H9 (cell line): ENCODE data around the gene MS4A18. TPM values are rescaled to one million over a fixed set of nuclear protein-coding genes. Genes with fewer than 3 reads are reported as not detected.

Experiments
- DNase-seq: peaks from one replicate; pipeline ENCODE4 v3.0.0-alpha.2; 2017
- H2AFZ ChIP-seq: one replicate; pipeline ENCODE4 v1.6.1; 2013; ENCODE audit warnings: mild to moderate bottlenecking, low read length, control low read depth, moderate library complexity
- H2AK5ac ChIP-seq: 2 replicates; pipeline ENCODE4 v1.6.1; 2013; ENCODE audit warnings: low read length, control low read depth, mixed read lengths; ENCODE audit not compliant: insufficient read length
- H2BK120ac ChIP-seq: one replicate; pipeline ENCODE4 v1.6.1; 2013; ENCODE audit warnings: low read depth, mild to moderate bottlenecking, low read length, control low read depth, inconsistent platforms; ENCODE audit not compliant: poor library complexity, severe bottlenecking
- H2BK12ac ChIP-seq: 2 replicates; pipeline ENCODE4 v1.6.1; 2013; ENCODE audit warnings: low read length, control low read depth, mixed read lengths, low read depth; ENCODE audit not compliant: insufficient read length
- H2BK15ac ChIP-seq: 2 replicates; pipeline ENCODE4 v1.6.1; 2013; ENCODE audit warnings: low read depth, low read length, control low read depth
- H2BK20ac ChIP-seq: one replicate; pipeline ENCODE4 v1.6.1; 2013; ENCODE audit warnings: low read depth, mild to moderate bottlenecking, low read length, control low read depth, inconsistent platforms; ENCODE audit not compliant: poor library complexity, severe bottlenecking
- H2BK5ac ChIP-seq: 2 replicates; pipeline ENCODE4 v1.6.1; 2013; ENCODE audit warnings: low read length, control low read depth, mixed read lengths; ENCODE audit not compliant: insufficient read length
- H3K14ac ChIP-seq: 2 replicates; pipeline ENCODE4 v1.6.1; 2013; ENCODE audit warnings: low read length, control low read depth; ENCODE audit not compliant: insufficient read depth
- H3K18ac ChIP-seq: 2 replicates; pipeline ENCODE4 v1.6.1; 2013; ENCODE audit warnings: low read depth, mild to moderate bottlenecking, mixed read lengths, low read length, control low read depth; ENCODE audit not compliant: insufficient read length
- H3K23ac ChIP-seq: 2 replicates; pipeline ENCODE4 v1.6.1; 2013; ENCODE audit warnings: low read length, control low read depth, mixed read lengths, low read depth; ENCODE audit not compliant: insufficient read length
- H3K23me2 ChIP-seq: 2 replicates; pipeline ENCODE4 v1.6.1; 2013; ENCODE audit warnings: low read depth, mild to moderate bottlenecking, mixed read lengths, low read length, control low read depth; ENCODE audit not compliant: insufficient read length, poor library complexity, severe bottlenecking
- H3K27ac ChIP-seq: 2 replicates; pipeline ENCODE4 v1.5.1; 2013; ENCODE audit warnings: low read length, control low read depth, mixed read lengths, low read depth; ENCODE audit not compliant: insufficient read length
- H3K27me3 ChIP-seq: 2 replicates; pipeline ENCODE4 v1.6.1; 2013; ENCODE audit warnings: low read length, control low read depth, inconsistent platforms; ENCODE audit not compliant: insufficient read depth
- H3K4ac ChIP-seq: 2 replicates; pipeline ENCODE4 v1.6.1; 2013; ENCODE audit warnings: low read depth, mild to moderate bottlenecking, control low read depth, inconsistent platforms, low read length, moderate library complexity
- H3K4me1 ChIP-seq: 2 replicates; pipeline ENCODE4 v1.6.1; 2013; ENCODE audit warnings: low read length, control low read depth, inconsistent platforms; ENCODE audit not compliant: insufficient read depth
- H3K4me2 ChIP-seq: 2 replicates; pipeline ENCODE4 v1.6.1; 2013; ENCODE audit warnings: low read length, control low read depth, mixed read lengths; ENCODE audit not compliant: insufficient read length, insufficient read depth
- H3K56ac ChIP-seq: 2 replicates; pipeline ENCODE4 v1.6.1; 2013; ENCODE audit warnings: low read depth, mild to moderate bottlenecking, mixed read lengths, low read length, control low read depth; ENCODE audit not compliant: insufficient read length
- H3K79me1 ChIP-seq: 2 replicates; pipeline ENCODE4 v1.6.1; 2013; ENCODE audit warnings: low read depth, mild to moderate bottlenecking, moderate library complexity, low read length, control low read depth, inconsistent platforms; ENCODE audit not compliant: insufficient read depth, poor library complexity, severe bottlenecking
- H3K79me2 ChIP-seq: 2 replicates; pipeline ENCODE4 v1.6.1; 2013; ENCODE audit warnings: low read length, control low read depth, inconsistent platforms; ENCODE audit not compliant: insufficient read depth
- H3K9ac ChIP-seq: 2 replicates; pipeline ENCODE4 v1.6.1; 2013; ENCODE audit warnings: low read length, control low read depth, mixed read lengths; ENCODE audit not compliant: insufficient read length; ENCODE audit errors: extremely low read depth
- H3K9me3 ChIP-seq: one replicate; pipeline ENCODE4 v1.6.1; 2013; ENCODE audit warnings: low read depth, low read length, inconsistent platforms; ENCODE audit not compliant: control insufficient read depth
- H3T11ph ChIP-seq: one replicate; pipeline ENCODE4 v1.6.1; 2013; ENCODE audit warnings: mild to moderate bottlenecking, low read length, control low read depth, inconsistent platforms
- H4K20me1 ChIP-seq: one replicate; pipeline ENCODE4 v1.6.1; 2013; ENCODE audit not compliant: control insufficient read depth, insufficient read length, insufficient read depth
- H4K5ac ChIP-seq: 2 replicates; pipeline ENCODE4 v1.6.1; 2013; ENCODE audit warnings: low read depth, mild to moderate bottlenecking, mixed read lengths, low read length, control low read depth; ENCODE audit not compliant: insufficient read length
- H4K8ac ChIP-seq: replicated peaks from 2 replicates; pipeline ENCODE4 v1.6.1; 2013; ENCODE audit warnings: low read length, control low read depth, mixed read lengths, low read depth; ENCODE audit not compliant: insufficient read length
- H4K91ac ChIP-seq: 2 replicates; pipeline ENCODE4 v1.6.1; 2013; ENCODE audit warnings: low read depth, mild to moderate bottlenecking, moderate library complexity, mixed read lengths, low read length, control low read depth; ENCODE audit not compliant: insufficient read length
- H3K27ac Mint-ChIP-seq, 3 experiments: 2 replicates in 2 of 3; 3 replicates in 1 of 3; pipeline ENCODE4 v1.8.0; 2020 to 2021; ENCODE audit warnings: mixed read lengths in 3 of 3, mild to moderate bottlenecking in 1 of 3, moderate library complexity in 1 of 3
- H3K27me3 Mint-ChIP-seq: 2 replicates; pipeline ENCODE4 v1.8.0; 2021; ENCODE audit warnings: low read depth, mild to moderate bottlenecking, moderate library complexity, mixed read lengths
- H3K36me3 Mint-ChIP-seq, 3 experiments: 2 replicates in 2 of 3; 3 replicates in 1 of 3; pipeline ENCODE4 v1.8.0; 2020 to 2021; ENCODE audit warnings: low read depth in 3 of 3, mixed read lengths in 3 of 3; ENCODE audit not compliant: insufficient read depth in 1 of 3
- H3K4me1 Mint-ChIP-seq, 2 experiments: 2 replicates each; pipeline ENCODE4 v1.8.0; 2020; ENCODE audit warnings: mixed read lengths in 2 of 2
- H3K4me3 Mint-ChIP-seq, 2 experiments: 2 replicates in 1 of 2; 3 replicates in 1 of 2; pipeline ENCODE4 v1.8.0; 2020 to 2021; ENCODE audit warnings: mild to moderate bottlenecking in 2 of 2, mixed read lengths in 2 of 2, moderate library complexity in 1 of 2
- H3K9me3 Mint-ChIP-seq, 2 experiments: 2 replicates in 1 of 2; 3 replicates in 1 of 2; pipeline ENCODE4 v1.8.0; 2020; ENCODE audit warnings: mild to moderate bottlenecking in 2 of 2, mixed read lengths in 2 of 2, moderate library complexity in 1 of 2
- CTCF ChIP-seq: fragments of 200-600 bp; sonication (generic); conservative IDR thresholded peaks from 3 replicates; pipeline ENCODE4 v1.8.0; 2021; ENCODE audit warnings: antibody characterized with exemption, mild to moderate bottlenecking
- WGBS: extraction: QIAGEN DNeasy Blood & Tissue Kit; methylation state at CpG from one replicate; pipeline ENCODE4 v1.1.7; 2013; ENCODE audit warnings: missing lambda C conversion rate, low lambda C conversion rate, mixed read lengths; ENCODE audit not compliant: insufficient read length; ENCODE audit errors: extremely low coverage; 5-methylcytosine and 5-hydroxymethylcytosine counted together
- total RNA-seq: library from RNA; stranded (reverse); gene quantifications from 2 replicates; pipeline ENCODE4 v1.2.1, GENCODE V29; 2021

The MS4A18 gene
- total RNA-seq, 1 experiment from 2014 or later = not detected

- peaks cover 16% of the 10 kb centered on the region for H3K9me3 ChIP-seq
- H3K4me2 ChIP-seq = no peak overlapping the region
- H3K4me3 Mint-ChIP-seq = no peak overlapping the region
- DNase-seq = no peak
- H3K14ac ChIP-seq = no peak overlapping the region
- H4K5ac ChIP-seq = no peak overlapping the region
- no peak overlapping the region for H2BK15ac ChIP-seq
- no peak overlapping the region for H3K56ac ChIP-seq
- no peak overlapping the region for H3K18ac ChIP-seq
- no peak overlapping the region for H3K9ac ChIP-seq
- H3K79me2 ChIP-seq = no peaks in the 10 kb centered on the region
- no peak overlapping the region for H2AFZ ChIP-seq
- peaks cover 13% of the 10 kb centered on the region for H3K27me3 Mint-ChIP-seq
- H3K79me1 ChIP-seq = no peaks in the 10 kb centered on the region
- no peak overlapping the region for H3T11ph ChIP-seq
- TF ChIP-seq CTCF = no peak
- no peak overlapping the region for H3K27ac ChIP-seq
- H3K27me3 ChIP-seq = no peaks in the 10 kb centered on the region
- no peaks in the 10 kb centered on the region for H4K20me1 ChIP-seq
- H3K36me3 Mint-ChIP-seq = peaks cover 6 to 16% (median 14%) of the 10 kb centered on the region in 3 experiments
- H3K23me2 ChIP-seq = no peaks in the 10 kb centered on the region
- no peaks in the 10 kb centered on the region for H3K4me1 ChIP-seq
- H3K23ac ChIP-seq = no peak overlapping the region
- no peak overlapping the region for H4K8ac ChIP-seq
- H2BK20ac ChIP-seq = no peak overlapping the region
- no peak overlapping the region for H2BK120ac ChIP-seq
- no peaks in the 10 kb centered on the region for H3K4me1 Mint-ChIP-seq
- no peak overlapping the region for H2AK5ac ChIP-seq
- no peak overlapping the region for H3K27ac Mint-ChIP-seq
- no CpG with 5 or more reads among the region's 3 CpGs for WGBS
- peaks cover 34 to 42% of the 10 kb centered on the region in 2 experiments for H3K9me3 Mint-ChIP-seq
- no peak overlapping the region for H4K91ac ChIP-seq
- H2BK12ac ChIP-seq = no peak overlapping the region
- H3K4ac ChIP-seq = no peak overlapping the region
- no peak overlapping the region for H2BK5ac ChIP-seq
These were observed 66.2 kb downstream of the MS4A18 start for GRCh38 chr11:60790726-60791125.
